Psoas muscle (tissue), 8 donors: ENCODE measurements around the gene CACNA1A. TPM values are rescaled to one million over a fixed set of nuclear protein-coding genes. Genes with fewer than 3 reads are reported as not detected.

ENCODE experiments used
- ATAC-seq, 4 donors: fragments of 200-7000 bp; cut with Tn5 transposase; one replicate each; pipeline ENCODE4 v1.9.1; 2020; ENCODE audit warnings: moderate library complexity in 3 of 4, mild to moderate bottlenecking in 2 of 4
- DNase-seq, 2 donors: peaks; one replicate each; pipeline ENCODE4 v3.0.0-alpha.2; 2020
- H3K27ac ChIP-seq: fragments of 200-600 bp; one replicate; pipeline ENCODE4 v1.8.0; 2022
- H3K27me3 ChIP-seq, 3 donors: fragments of 200-600 bp in 1 of 3; one replicate each; pipeline versions ENCODE4 v1.6.1 to v1.8.0; 2013 to 2022; ENCODE audit warnings: low read length in 2 of 3, mild to moderate bottlenecking in 2 of 3, moderate library complexity in 1 of 3; ENCODE audit not compliant: insufficient read depth in 3 of 3
- H3K36me3 ChIP-seq, 2 donors: fragments of 200-600 bp in 1 of 2; one replicate each; pipeline versions ENCODE4 v1.6.1 to v1.8.0; 2013 to 2022; ENCODE audit warnings: low read depth in 1 of 2, mild to moderate bottlenecking in 1 of 2, moderate library complexity in 1 of 2; ENCODE audit not compliant: insufficient read depth in 1 of 2
- H3K4me1 ChIP-seq: fragments of 200-600 bp; one replicate; pipeline ENCODE4 v1.8.0; 2022
- H3K4me3 ChIP-seq: fragments of 200-600 bp; one replicate; pipeline ENCODE4 v1.8.0; 2022; ENCODE audit warnings: mild to moderate bottlenecking
- H3K9me3 ChIP-seq: fragments of 200-600 bp; one replicate; pipeline ENCODE4 v1.8.0; 2022
- WGBS, 3 donors: extraction: QIAGEN DNeasy Blood & Tissue Kit; methylation state at CpG; one replicate each; pipeline versions ENCODE4 v1.1.6 to v1.1.7; 2013; 5-methylcytosine and 5-hydroxymethylcytosine counted together
- intact Hi-C, 2 donors: fragments of 100-400 bp; cut with DNase I; formaldehyde crosslinking; loops; one replicate each; pipeline versions ENCODE4 v1.11.0 to v1.14.2; 2022
- polyA plus RNA-seq, 3 donors: library from polyadenylated mRNA; stranded (reverse); fragments of 200-250 nt; gene quantifications; one replicate each; pipeline ENCODE4 v1.2.3, GENCODE V29; 2013
- total RNA-seq, 4 donors: library from RNA; stranded (reverse); fragmentation: NEBNext Ultra II Directional in 2 of 4; extraction: Animal tissue kit (Norgen Biotek cat#: 25700) in 2 of 4; gene quantifications; one replicate each; pipeline versions ENCODE4 v1.2.1 to v1.2.4, GENCODE V29; 2021 to 2023
- TF ChIP-seq, protein P1 (sequence below): fragments of 200-600 bp; IDR thresholded peaks from one replicate; pipeline ENCODE4 v1.8.0; 2022; ENCODE audit warnings: antibody characterized with exemption
- donor health status: healthy with polysubstance abuse.
- donor health status: DM: no; HTN: no; CAD: no; lungs with moderate emphysema.
- donor health status: Bipolar disorder and iron deficiency.
- donor health status: healthy.
- donor health status: DM: yes; HTN: yes; CAD: no.
- donor health status: DM: no; HTN: no; CAD: no.
- donor health status: DM: no; HTN: no; CAD: no.
- donor health status: DM: yes; HTN: yes; CAD: no.

CACNA1A gene
- total and polyA plus RNA-seq, 7 donors: 0.14 to 0.60 (median 0.36) TPM

- no peak for ATAC-seq
- TF ChIP-seq, protein P1, sequence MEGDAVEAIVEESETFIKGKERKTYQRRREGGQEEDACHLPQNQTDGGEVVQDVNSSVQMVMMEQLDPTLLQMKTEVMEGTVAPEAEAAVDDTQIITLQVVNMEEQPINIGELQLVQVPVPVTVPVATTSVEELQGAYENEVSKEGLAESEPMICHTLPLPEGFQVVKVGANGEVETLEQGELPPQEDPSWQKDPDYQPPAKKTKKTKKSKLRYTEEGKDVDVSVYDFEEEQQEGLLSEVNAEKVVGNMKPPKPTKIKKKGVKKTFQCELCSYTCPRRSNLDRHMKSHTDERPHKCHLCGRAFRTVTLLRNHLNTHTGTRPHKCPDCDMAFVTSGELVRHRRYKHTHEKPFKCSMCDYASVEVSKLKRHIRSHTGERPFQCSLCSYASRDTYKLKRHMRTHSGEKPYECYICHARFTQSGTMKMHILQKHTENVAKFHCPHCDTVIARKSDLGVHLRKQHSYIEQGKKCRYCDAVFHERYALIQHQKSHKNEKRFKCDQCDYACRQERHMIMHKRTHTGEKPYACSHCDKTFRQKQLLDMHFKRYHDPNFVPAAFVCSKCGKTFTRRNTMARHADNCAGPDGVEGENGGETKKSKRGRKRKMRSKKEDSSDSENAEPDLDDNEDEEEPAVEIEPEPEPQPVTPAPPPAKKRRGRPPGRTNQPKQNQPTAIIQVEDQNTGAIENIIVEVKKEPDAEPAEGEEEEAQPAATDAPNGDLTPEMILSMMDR: no peak
- H3K4me1 ChIP-seq: no peaks in the 10 kb centered on the region
- WGBS, 3 donors: 41 to 58% (median 41%) methylated on average over 9 of the region's 9 CpGs
- no peak overlapping the region for H3K27ac ChIP-seq
- no peaks in the 10 kb centered on the region for H3K9me3 ChIP-seq
- intact Hi-C loops: no loop called here
- peaks cover 0 to 16% (median 5%) of the 10 kb centered on the region in 3 donors for H3K27me3 ChIP-seq
- H3K4me3 ChIP-seq: no peak overlapping the region
- DNase-seq: no peak
- no peaks in the 10 kb centered on the region for H3K36me3 ChIP-seq
Observed at GRCh38 chr19:13225085-13225484, 281.2 kb downstream of the CACNA1A start.

DNA sequence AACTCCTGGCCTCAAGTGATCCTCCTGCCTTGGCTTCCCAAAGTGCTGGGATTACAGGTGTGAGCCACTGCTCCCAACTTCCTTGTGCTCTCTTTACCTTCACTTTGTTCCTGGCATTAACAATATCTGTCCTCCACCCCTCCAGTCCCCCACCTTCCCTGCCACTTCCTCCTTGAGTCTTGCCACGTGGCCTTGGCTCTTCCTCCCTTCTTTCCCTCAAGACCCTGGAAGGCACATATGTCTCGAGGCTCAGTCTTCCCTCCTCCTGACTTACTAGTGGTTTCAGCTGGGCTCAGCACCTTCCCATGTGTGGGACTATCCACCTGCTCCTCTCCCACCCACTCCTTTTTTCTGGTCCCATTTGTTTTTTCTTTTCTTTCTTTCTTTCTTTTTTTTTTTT, 285.4 kb downstream of the CACNA1A start:
- H3K4me1 ChIP-seq: no peaks in the 10 kb centered on the region
- ATAC-seq (no peak), DNase-seq (no peak)
- TF ChIP-seq, protein P1: no peak
- no peak overlapping the region for H3K27ac ChIP-seq
- H3K27me3 ChIP-seq: peaks cover 0 to 7% (median 3%) of the 10 kb centered on the region in 3 donors
- no peaks in the 10 kb centered on the region for H3K9me3 ChIP-seq
- H3K4me3 ChIP-seq: no peak overlapping the region
- 31 to 35% (median 32%) methylated on average over 2 of the region's 2 CpGs for WGBS, 3 donors
- intact Hi-C loops: no loop called here
- H3K36me3 ChIP-seq: no peaks in the 10 kb centered on the region

GRCh38 chr19:13215572-13216380, 290.5 kb downstream of the CACNA1A start:
- no peak for ATAC-seq
- H3K9me3 ChIP-seq: no peaks in the 10 kb centered on the region
- no peaks in the 10 kb centered on the region for H3K36me3 ChIP-seq
- no peak for DNase-seq
- H3K4me3 ChIP-seq: no peak overlapping the region
- WGBS, 3 donors: 64 to 76% (median 67%) methylated on average over 15 to 19 of the region's 19 CpGs
- TF ChIP-seq, protein P1: no peak
- intact Hi-C loops: no loop called here
- H3K27me3 ChIP-seq: peaks cover 0 to 7% (median 2%) of the 10 kb centered on the region in 3 donors
- H3K27ac ChIP-seq: no peak overlapping the region
- no peaks in the 10 kb centered on the region for H3K4me1 ChIP-seq

- Histone ChIP-seq H3K27me3 (peaks cover 0 to 14% (median 2%) of the 10 kb centered on the region in 3 donors), H3K27ac (no peak overlapping the region), H3K4me1 (no peaks in the 10 kb centered on the region), H3K9me3 (no peaks in the 10 kb centered on the region), H3K4me3 (no peak overlapping the region), H3K36me3 (no peaks in the 10 kb centered on the region)
- whole genome bisulfite sequencing, 3 donors: 72 to 80% (median 73%) methylated on average over 19 of the region's 19 CpGs
- TF ChIP-seq, protein P1: no peak
- DNase-seq (no peak), ATAC-seq (no peak)
- intact Hi-C loops: no loop called here
Observed at GRCh38 chr19:13214036-13214730, 292.1 kb downstream of the CACNA1A start.
